ENCODE data around the gene SCARB1. TPM values are rescaled to one million over a fixed set of nuclear protein-coding genes. Genes with fewer than 3 reads are reported as not detected.

Gene SCARB1
- total and polyA plus RNA-seq, 2 donors, result 3.2 to 16.7 TPM

- no peak overlapping the region for H3K27ac ChIP-seq (ENCODE audit: low read depth in 1 of 2, low read length in 1 of 2)
- DNase-seq (ENCODE audit: low read depth in 6 of 9, low spot score in 9 of 9), result no peak
- WGBS, result 97% methylated on average over 14 of the region's 14 CpGs
Observed at GRCh38 chr12:124751654-124752355, 111.9 kb downstream of the SCARB1 start.

GRCh38 chr12:124750787-124751471, 112.7 kb downstream of the SCARB1 start:
- WGBS, result 95% methylated on average over 19 of the region's 19 CpGs
- Histone ChIP-seq H3K27ac (ENCODE audit: low read depth in 1 of 2, low read length in 1 of 2) (no peak overlapping the region), H3K4me1 (ENCODE audit: control insufficient read depth in 2 of 2, insufficient read depth in 2 of 2, low read length in 2 of 2) (peaks cover 15 to 51% of the 10 kb centered on the region in 2 donors), H3K9me3 (ENCODE audit: control insufficient read depth in 2 of 2, insufficient read depth in 1 of 2, low read length in 1 of 2) (peaks cover 1 to 17% of the 10 kb centered on the region in 2 donors), H3K36me3 (ENCODE audit: control insufficient read depth in 2 of 2, insufficient read depth in 2 of 2, low read length in 1 of 2) (no peaks in the 10 kb centered on the region), H3K27me3 (ENCODE audit: control insufficient read depth in 2 of 2, insufficient read depth in 1 of 2, low read length in 1 of 2) (peaks cover 0 to 3% of the 10 kb centered on the region in 2 donors), H3K4me3 (ENCODE audit: low read length in 2 of 2) (no peak overlapping the region)
- DNase-seq (ENCODE audit: low read depth in 6 of 9, low spot score in 9 of 9), result no peak

More at GRCh38 chr12:124751654-124752355, 111.9 kb downstream of the SCARB1 start:
- Histone ChIP-seq H3K4me3 (ENCODE audit: low read length in 2 of 2) (no peak overlapping the region), H3K4me1 (ENCODE audit: control insufficient read depth in 2 of 2, insufficient read depth in 2 of 2, low read length in 2 of 2) (peaks cover 11 to 45% of the 10 kb centered on the region in 2 donors), H3K36me3 (ENCODE audit: control insufficient read depth in 2 of 2, insufficient read depth in 2 of 2, low read length in 1 of 2) (no peaks in the 10 kb centered on the region), H3K9me3 (ENCODE audit: control insufficient read depth in 2 of 2, insufficient read depth in 1 of 2, low read length in 1 of 2) (peaks cover 1 to 17% of the 10 kb centered on the region in 2 donors), H3K27me3 (ENCODE audit: control insufficient read depth in 2 of 2, insufficient read depth in 1 of 2, low read length in 1 of 2) (no peaks in the 10 kb centered on the region)

GRCh38 chr12:124750149-124750656, 113.5 kb downstream of the SCARB1 start:
- DNase-seq (ENCODE audit: low read depth in 6 of 9, low spot score in 9 of 9), result no peak
- Histone ChIP-seq H3K27ac (ENCODE audit: low read depth in 1 of 2, low read length in 1 of 2) (no peak overlapping the region), H3K4me3 (ENCODE audit: low read length in 2 of 2) (no peak overlapping the region), H3K27me3 (ENCODE audit: control insufficient read depth in 2 of 2, insufficient read depth in 1 of 2, low read length in 1 of 2) (peaks cover 0 to 7% of the 10 kb centered on the region in 2 donors), H3K9me3 (ENCODE audit: control insufficient read depth in 2 of 2, insufficient read depth in 1 of 2, low read length in 1 of 2) (peaks cover 1 to 17% of the 10 kb centered on the region in 2 donors), H3K4me1 (ENCODE audit: control insufficient read depth in 2 of 2, insufficient read depth in 2 of 2, low read length in 2 of 2) (peaks cover 15 to 51% of the 10 kb centered on the region in 2 donors), H3K36me3 (ENCODE audit: control insufficient read depth in 2 of 2, insufficient read depth in 2 of 2, low read length in 1 of 2) (no peaks in the 10 kb centered on the region)
- 50% methylated on average over 10 of the region's 10 CpGs for WGBS

GRCh38 chr12:124749725-124750124, 113.9 kb downstream of the SCARB1 start:
- H3K36me3 ChIP-seq (ENCODE audit: control insufficient read depth in 2 of 2, insufficient read depth in 2 of 2, low read length in 1 of 2), result no peaks in the 10 kb centered on the region
- 96% methylated on average over 9 of the region's 9 CpGs for WGBS
- H3K27ac ChIP-seq (ENCODE audit: low read depth in 1 of 2, low read length in 1 of 2), result no peak overlapping the region
- peaks cover 0 to 17% of the 10 kb centered on the region in 2 donors for H3K9me3 ChIP-seq (ENCODE audit: control insufficient read depth in 2 of 2, insufficient read depth in 1 of 2, low read length in 1 of 2)
- peaks cover 10 to 46% of the 10 kb centered on the region in 2 donors for H3K4me1 ChIP-seq (ENCODE audit: control insufficient read depth in 2 of 2, insufficient read depth in 2 of 2, low read length in 2 of 2)
- no peak overlapping the region for H3K4me3 ChIP-seq (ENCODE audit: low read length in 2 of 2)
- peaks cover 0 to 7% of the 10 kb centered on the region in 2 donors for H3K27me3 ChIP-seq (ENCODE audit: control insufficient read depth in 2 of 2, insufficient read depth in 1 of 2, low read length in 1 of 2)
- no peak for DNase-seq (ENCODE audit: low read depth in 6 of 9, low spot score in 9 of 9)

- peaks cover 0 to 7% of the 10 kb centered on the region in 2 donors for H3K27me3 ChIP-seq (ENCODE audit: control insufficient read depth in 2 of 2, insufficient read depth in 1 of 2, low read length in 1 of 2)
- H3K9me3 ChIP-seq (ENCODE audit: control insufficient read depth in 2 of 2, insufficient read depth in 1 of 2, low read length in 1 of 2), result peaks cover 0 to under 1% of the 10 kb centered on the region in 2 donors
- H3K4me1 ChIP-seq (ENCODE audit: control insufficient read depth in 2 of 2, insufficient read depth in 2 of 2, low read length in 2 of 2), result peaks cover 8 to 36% of the 10 kb centered on the region in 2 donors
- no peaks in the 10 kb centered on the region for H3K36me3 ChIP-seq (ENCODE audit: control insufficient read depth in 2 of 2, insufficient read depth in 2 of 2, low read length in 1 of 2)
- no peak for DNase-seq (ENCODE audit: low read depth in 6 of 9, low spot score in 9 of 9)
- 95% methylated on average over 15 of the region's 15 CpGs for WGBS
- H3K27ac ChIP-seq (ENCODE audit: low read depth in 1 of 2, low read length in 1 of 2), result peak overlapping the region in 1 of 2 donors; percentile 15
- H3K4me3 ChIP-seq (ENCODE audit: low read length in 2 of 2), result no peak overlapping the region
Observed at GRCh38 chr12:124747426-124748161, 116.1 kb downstream of the SCARB1 start.

GRCh38 chr12:124746649-124747425, 116.8 kb downstream of the SCARB1 start:
- no peak for DNase-seq (ENCODE audit: low read depth in 6 of 9, low spot score in 9 of 9)
- Histone ChIP-seq H3K4me3 (ENCODE audit: low read length in 2 of 2) (no peak overlapping the region), H3K4me1 (ENCODE audit: control insufficient read depth in 2 of 2, insufficient read depth in 2 of 2, low read length in 2 of 2) (peaks cover 8 to 36% of the 10 kb centered on the region in 2 donors), H3K27ac (ENCODE audit: low read depth in 1 of 2, low read length in 1 of 2) (no peak overlapping the region), H3K9me3 (ENCODE audit: control insufficient read depth in 2 of 2, insufficient read depth in 1 of 2, low read length in 1 of 2) (no peaks in the 10 kb centered on the region), H3K36me3 (ENCODE audit: control insufficient read depth in 2 of 2, insufficient read depth in 2 of 2, low read length in 1 of 2) (no peaks in the 10 kb centered on the region), H3K27me3 (ENCODE audit: control insufficient read depth in 2 of 2, insufficient read depth in 1 of 2, low read length in 1 of 2) (peaks cover 0 to 7% of the 10 kb centered on the region in 2 donors)
- WGBS, result 97% methylated on average over 10 of the region's 10 CpGs

GRCh38 chr12:124745891-124746570, 117.6 kb downstream of the SCARB1 start:
- H3K27ac ChIP-seq (ENCODE audit: low read depth in 1 of 2, low read length in 1 of 2), result peak overlapping the region in 1 of 2 donors; percentile 64
- DNase-seq (ENCODE audit: low read depth in 6 of 9, low spot score in 9 of 9), result peak in 4 of 9 donors; percentile 38 to 67 (median 40)
- peaks cover 8 to 36% of the 10 kb centered on the region in 2 donors for H3K4me1 ChIP-seq (ENCODE audit: control insufficient read depth in 2 of 2, insufficient read depth in 2 of 2, low read length in 2 of 2)
- no peaks in the 10 kb centered on the region for H3K9me3 ChIP-seq (ENCODE audit: control insufficient read depth in 2 of 2, insufficient read depth in 1 of 2, low read length in 1 of 2)
- WGBS, result 16% methylated on average over 25 of the region's 25 CpGs
- no peaks in the 10 kb centered on the region for H3K36me3 ChIP-seq (ENCODE audit: control insufficient read depth in 2 of 2, insufficient read depth in 2 of 2, low read length in 1 of 2)
- no peak overlapping the region for H3K4me3 ChIP-seq (ENCODE audit: low read length in 2 of 2)
- H3K27me3 ChIP-seq (ENCODE audit: control insufficient read depth in 2 of 2, insufficient read depth in 1 of 2, low read length in 1 of 2), result peaks cover 0 to 7% of the 10 kb centered on the region in 2 donors

- H3K4me3 ChIP-seq (ENCODE audit: low read length in 2 of 2), result no peak overlapping the region
- no peak for DNase-seq (ENCODE audit: low read depth in 6 of 9, low spot score in 9 of 9)
- WGBS, result 69% methylated on average over 5 of the region's 5 CpGs
- H3K4me1 ChIP-seq (ENCODE audit: control insufficient read depth in 2 of 2, insufficient read depth in 2 of 2, low read length in 2 of 2), result peaks cover 8 to 36% of the 10 kb centered on the region in 2 donors
- H3K27me3 ChIP-seq (ENCODE audit: control insufficient read depth in 2 of 2, insufficient read depth in 1 of 2, low read length in 1 of 2), result peaks cover 0 to 9% of the 10 kb centered on the region in 2 donors
- no peaks in the 10 kb centered on the region for H3K36me3 ChIP-seq (ENCODE audit: control insufficient read depth in 2 of 2, insufficient read depth in 2 of 2, low read length in 1 of 2)
- peak overlapping the region in 1 of 2 donors; percentile 46 for H3K27ac ChIP-seq (ENCODE audit: low read depth in 1 of 2, low read length in 1 of 2)
- no peaks in the 10 kb centered on the region for H3K9me3 ChIP-seq (ENCODE audit: control insufficient read depth in 2 of 2, insufficient read depth in 1 of 2, low read length in 1 of 2)
Observed at GRCh38 chr12:124745465-124745890, 118.2 kb downstream of the SCARB1 start.

Data from thymus (tissue), 11 donors.